HG02885 (cell line): ENCODE data around the gene PDLIM1.
"Not testable (repeated sequence)": the region's sequence is repeated elsewhere in the genome, so short reads cannot be mapped to it uniquely, and the experiment has no call there.

Experiments
- ATAC-seq: cut with Tn5 transposase; IDR thresholded peaks from one replicate; pipeline ENCODE4 v1.9.1; 2021; ENCODE audit warnings: mild to moderate bottlenecking; ENCODE audit not compliant: unreplicated experiment, poor library complexity

The PDLIM1 gene

DNA sequence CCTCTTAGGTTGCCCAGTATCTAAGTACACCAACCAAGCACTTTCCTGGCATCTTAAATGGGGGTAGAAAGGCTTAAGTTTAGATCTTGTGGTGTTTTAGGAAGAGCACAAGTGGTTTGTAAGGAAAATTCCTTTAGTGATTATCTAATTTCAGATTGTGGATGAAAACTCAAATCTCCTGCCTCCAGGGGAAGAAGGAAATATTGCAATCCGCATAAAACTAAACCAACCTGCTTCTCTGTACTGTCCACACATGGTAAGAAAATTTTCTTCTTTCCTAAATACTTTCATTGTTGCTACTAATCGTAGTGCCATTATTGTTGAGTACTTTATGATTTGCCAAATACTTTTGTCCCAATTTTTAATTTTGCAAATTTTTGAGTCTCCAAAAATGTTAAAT is 65.7 kb downstream of the PDLIM1 start:
- no peak for ATAC-seq

DNA sequence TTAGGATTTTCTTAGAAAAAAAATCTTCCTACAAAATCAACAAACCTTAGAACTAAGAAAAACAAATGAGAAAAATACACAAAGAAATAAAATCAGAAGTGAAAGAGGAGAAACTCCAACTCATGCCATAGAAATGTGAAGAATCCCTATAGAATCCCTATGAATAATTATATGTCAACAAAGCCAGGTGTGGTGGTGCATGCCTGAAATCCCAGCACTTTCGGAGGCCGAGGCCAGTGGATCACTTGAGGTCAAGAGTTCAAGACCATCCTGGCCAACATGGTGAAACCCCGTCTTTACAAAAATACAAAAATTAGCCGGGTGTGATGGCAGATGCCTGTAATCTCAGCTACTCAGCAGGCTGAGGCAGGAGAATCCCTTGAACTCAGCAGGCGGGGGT is 69.7 kb downstream of the PDLIM1 start:
- no peak for ATAC-seq

DNA sequence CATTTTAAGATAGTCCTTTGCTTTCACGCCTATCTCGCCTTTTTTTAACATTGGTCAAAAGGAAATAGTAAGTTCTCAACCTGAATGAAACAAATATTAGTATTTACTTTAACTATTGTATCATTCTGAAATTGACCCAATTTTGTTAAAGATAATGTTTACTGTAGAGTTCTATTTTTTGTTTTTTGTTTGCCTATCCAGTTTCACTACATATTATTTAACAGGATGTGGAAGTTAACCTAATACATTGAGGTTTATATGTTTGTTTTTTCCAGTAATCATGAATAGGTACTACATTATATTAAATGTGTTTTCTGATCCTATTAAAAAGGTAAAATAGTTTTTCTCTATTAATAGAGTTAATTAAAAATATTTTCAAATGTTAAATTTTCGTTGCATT is 70.3 kb downstream of the PDLIM1 start:
- ATAC-seq: no peak

DNA sequence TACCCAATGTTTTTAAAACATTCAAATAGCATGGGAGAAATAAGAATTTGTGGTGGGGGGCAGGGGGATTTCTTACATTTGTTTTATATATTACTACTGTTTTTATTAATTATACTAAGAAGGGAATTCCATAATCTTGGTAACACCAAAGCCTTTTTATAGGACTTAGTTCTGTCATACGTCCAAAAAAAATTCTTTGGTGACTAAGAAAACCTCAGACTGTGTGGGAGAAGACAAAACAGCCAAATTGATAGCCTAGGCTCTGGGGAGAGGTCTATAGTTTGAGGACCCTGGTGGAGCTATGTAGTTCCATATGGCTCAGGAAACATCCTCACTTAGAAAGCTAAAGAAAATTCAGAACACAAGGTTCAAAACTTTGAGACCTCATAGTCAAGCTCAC is 73.3 kb downstream of the PDLIM1 start:
- ATAC-seq: no peak

DNA sequence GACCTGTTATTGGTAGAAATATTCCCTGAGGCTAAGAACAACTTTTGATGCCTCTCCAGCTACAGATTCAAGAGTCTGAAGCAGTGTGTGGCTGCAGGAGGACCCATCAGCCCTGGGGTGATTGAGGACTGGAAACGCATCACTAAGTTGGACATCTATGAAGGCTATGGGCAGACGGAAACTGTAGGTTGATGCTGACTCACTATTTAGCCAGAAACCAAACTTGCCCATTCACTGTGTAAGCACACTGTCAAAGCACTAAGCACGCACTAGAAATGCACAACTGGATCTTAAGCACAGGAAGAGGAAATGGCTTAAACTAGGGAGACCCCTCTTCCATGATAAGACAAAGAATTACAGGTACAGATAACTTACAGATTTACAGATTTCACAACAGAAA is 76.0 kb downstream of the PDLIM1 start:
- peak; percentile 97 for ATAC-seq

DNA sequence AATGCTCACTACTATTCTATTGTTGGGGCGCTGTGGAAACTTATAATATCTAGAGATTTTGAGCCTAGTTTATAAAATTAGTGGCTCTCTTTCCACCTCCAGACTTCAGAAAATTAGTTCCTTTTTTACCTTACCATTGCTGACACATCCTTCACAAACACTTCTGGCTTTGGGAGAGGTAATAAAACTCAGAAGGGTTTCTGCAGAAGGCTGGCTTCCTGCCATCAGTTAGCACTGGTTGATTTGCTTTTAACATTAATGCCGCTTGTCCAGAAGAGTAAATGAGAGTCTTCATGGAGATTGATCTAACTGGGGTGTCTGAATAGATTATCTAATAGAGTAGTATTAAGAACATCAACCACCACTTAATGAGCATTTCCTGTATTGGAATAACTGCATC is 76.4 kb downstream of the PDLIM1 start:
- ATAC-seq: peak; percentile 7

DNA sequence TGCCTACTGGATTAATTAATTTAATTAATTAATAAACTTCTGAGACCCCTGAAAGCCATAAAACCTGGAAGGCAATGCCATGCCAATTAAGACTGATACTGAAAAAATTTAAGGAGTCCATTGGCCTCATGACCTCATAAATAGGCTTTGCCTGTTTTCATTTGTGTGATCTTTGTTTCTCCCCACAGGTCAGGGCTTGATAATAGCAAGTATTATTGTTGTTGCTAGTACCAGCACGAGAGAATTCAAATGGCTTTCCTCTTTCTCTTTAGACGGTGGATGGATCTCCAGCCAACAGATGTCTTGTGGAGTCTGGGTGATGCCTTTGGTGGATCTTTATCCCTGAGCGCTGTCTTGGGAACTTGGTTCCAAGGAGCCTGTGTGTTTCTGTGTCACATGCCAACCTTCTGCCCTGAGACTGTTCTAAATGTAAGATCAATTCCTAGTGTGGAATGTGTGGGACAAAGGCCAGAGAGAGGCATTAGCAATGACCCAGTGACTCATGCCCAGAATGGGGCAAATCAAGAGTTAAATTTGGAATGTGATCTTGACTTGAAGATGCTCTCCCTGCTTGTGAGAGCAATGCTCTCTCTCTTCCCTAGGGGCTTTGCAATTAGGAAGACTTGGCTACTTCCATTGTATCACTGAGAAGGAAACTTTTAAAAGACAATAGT is 79.1 kb downstream of the PDLIM1 start:
- no peak for ATAC-seq

DNA sequence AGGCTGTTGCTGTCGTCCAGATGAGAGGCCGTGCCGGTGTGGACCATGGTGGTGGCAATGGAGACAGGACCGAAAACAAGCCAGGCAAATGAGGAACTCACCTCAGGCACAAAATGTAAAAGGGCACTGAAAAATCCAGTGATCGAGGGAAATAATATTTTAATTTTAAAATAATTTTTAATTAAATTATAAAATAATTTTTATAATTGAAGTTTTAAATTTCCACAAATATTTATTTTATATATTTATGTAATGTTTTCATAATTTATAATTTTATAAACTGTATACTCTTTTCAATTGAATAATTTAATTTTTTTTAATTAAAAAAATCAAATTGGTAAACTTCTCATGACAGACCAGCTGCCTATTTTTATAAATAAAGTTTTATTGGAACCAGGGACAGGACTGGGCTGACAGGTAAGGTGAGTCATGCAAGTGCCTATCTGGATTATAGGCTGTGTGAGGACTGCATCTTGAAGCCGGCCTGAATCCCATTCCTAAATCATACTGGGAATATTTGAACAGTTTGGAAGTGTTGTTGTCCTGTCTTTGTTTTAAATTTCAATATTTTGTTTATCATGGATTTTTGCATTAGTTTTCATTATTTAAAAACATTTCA is 81.2 kb downstream of the PDLIM1 start:
- ATAC-seq: no peak

DNA sequence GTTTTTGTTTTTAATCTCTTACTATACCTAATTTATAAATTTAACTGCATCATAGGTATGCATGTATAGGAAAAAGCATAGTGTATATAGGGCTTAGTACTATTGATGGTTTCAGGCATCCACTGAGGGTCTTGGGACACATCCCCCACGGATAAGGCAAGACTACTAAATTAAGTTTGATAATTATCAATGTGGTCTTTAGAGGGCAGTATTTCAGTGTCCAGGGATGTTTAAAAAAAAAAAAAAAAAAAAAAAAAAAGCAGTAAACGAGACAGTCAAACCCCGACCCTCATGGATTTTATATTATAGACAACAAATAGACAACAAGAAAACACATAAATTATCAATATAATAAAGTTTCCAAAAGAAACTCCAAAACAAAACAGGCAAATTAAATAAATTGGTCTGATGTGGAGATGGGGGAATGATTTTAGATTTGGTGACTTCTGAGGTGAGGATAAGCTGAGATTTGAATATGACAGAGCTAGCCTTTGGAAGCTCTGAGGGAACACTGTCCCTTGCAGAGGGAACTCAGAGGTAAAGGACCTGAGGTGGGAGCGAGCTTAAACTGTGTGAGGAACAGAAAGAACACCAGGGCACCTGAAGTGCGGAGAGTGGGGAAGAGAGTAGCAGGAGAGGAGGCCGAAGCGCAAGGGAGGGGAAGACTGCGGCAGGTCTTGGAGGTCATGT is 82.0 kb downstream of the PDLIM1 start:
- no peak for ATAC-seq

DNA sequence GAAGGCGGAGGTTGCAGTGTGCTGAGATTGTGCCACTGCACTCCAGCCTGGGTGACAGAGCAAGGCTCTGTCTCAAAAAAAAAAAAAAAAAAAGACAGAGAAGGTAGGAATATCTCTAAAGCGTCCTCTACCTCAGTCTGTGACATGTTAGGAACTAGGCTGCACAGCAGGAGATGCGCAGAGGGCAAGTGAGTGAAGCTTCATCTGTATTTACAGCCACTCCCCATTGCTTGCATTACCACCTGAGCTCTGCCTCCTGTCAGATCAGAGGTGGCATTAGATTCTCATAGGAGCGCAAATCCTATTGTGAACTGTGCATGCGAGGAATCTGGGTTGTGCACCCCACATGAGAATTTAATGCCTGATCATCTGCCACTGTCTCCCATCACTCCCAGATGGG is 87.9 kb downstream of the PDLIM1 start:
- ATAC-seq: not testable (repeated sequence)

DNA sequence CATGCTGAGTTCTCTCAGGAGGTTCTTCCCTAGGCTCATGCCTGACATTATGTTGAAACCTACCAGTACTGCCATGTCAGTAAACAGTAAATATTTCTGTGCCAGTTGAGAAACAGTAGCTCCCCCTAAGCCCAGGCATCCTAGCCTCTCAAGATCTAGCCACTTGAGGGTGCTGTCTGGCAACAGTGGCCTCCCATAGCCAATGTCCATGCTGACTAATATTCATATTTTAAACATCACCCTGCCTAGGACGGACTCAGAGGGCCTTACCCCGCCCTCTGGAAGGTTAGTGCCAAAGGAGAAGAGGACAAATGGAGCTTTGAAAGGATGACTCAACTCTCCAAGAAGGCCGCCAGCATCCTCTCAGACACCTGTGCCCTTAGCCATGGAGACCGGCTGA is 89.1 kb downstream of the PDLIM1 start:
- no peak for ATAC-seq

DNA sequence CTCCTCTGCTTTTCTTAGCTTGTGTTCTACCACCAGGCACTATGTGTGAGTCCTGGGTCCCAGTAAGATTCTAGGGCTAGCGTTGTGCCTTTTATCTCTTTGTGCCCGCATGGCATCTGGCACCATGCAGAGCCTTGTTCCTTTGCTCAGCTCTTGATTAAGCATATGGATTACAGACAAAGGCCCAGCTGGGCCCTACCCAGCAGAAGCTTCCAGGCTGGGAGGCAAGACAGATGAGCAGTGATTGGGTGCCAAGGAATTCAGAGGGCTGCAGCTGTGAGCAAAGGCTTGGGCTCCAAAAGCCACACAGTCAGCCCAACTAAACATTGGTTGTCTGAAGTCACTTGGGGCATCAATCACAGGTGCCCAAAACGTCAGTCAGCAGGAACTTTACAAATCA is 94.8 kb downstream of the PDLIM1 start:
- ATAC-seq: no peak

DNA sequence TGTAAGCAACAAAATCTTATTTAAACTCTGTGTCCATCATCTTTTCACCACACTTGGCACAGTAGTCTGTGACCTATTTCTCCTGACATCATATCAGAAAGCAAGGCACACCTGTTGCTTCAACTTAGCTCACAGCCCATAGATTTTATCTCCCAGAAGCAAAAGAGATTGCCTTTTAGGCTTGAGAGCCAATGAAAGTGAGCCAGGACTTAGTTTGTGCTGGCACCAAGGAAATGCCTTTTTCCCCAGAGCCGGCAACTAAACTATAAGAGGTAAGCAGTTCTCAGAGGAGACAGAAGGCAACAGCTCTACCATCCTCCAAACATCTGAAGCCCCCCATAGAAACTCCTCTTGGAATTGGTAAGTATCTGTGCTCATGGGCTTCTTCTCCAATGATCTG is 96.9 kb downstream of the PDLIM1 start, which contains the start of gene ACSM6:
TSS of gene ACSM6 (plus strand) at position 295 of the 400 bp plus-strand sequence. CDS start 248 bp downstream, outside the sequence.
- no peak for ATAC-seq

DNA sequence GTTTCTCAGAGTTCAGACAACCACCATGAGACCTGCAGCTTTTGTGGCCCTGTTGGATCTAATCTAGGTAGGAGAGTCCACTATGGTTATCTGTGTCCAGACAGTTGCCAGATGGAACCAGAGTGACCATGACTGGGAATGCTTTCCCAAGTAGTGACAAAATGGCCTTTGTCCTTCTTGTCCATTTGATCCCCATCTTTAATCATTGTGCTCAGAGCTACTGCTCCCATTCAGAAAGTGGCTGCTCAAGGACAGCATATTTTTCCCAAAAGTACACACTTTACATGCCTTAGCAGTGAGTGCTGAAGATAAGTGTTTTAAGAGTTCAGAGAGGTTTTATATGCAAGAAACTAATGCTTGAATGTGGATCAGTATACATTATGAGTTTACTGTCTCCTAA is 102.2 kb downstream of the PDLIM1 start:
- ATAC-seq: no peak

DNA sequence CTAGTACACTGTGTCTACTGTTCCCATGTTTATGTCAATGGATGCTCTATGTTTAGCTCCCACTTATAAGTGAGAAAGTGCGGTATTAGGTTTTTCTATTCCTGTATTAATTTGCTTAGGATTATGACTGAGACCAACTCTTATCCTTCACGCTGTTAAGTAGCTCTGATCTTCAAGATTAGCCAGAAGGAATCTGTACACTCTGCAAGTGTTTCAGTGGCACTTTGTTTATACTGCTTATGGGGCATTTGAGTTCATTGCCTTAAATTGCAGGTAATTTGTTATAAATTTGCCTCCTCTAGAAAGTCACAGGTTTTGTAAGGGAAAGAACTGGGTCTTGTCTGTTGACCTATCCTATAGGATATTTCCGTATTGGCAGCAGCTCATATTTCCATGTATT is 103.2 kb downstream of the PDLIM1 start:
- ATAC-seq: no peak
